ENCODE results near the gene GPR148.
"Not testable (repeated sequence)": the region's sequence is repeated elsewhere in the genome, so short reads cannot be mapped to it uniquely, and the experiment has no call there.

The GPR148 gene, protein sequence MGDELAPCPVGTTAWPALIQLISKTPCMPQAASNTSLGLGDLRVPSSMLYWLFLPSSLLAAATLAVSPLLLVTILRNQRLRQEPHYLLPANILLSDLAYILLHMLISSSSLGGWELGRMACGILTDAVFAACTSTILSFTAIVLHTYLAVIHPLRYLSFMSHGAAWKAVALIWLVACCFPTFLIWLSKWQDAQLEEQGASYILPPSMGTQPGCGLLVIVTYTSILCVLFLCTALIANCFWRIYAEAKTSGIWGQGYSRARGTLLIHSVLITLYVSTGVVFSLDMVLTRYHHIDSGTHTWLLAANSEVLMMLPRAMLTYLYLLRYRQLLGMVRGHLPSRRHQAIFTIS

GRCh38 chr2:130728549-130729316 is at the start of gene GPR148:
Gene GPR148, plus strand, starts transcription at chr2:130729070. Its CDS starts 82 bp downstream, at chr2:130729152.
- peak in 1 of 2 donors; percentile 14 for DNase-seq

GRCh38 chr2:130692041-130692770 is 36.7 kb upstream of the GPR148 start:
- DNase-seq, result not testable (repeated sequence)

GRCh38 chr2:130693474-130693873 is 35.4 kb upstream of the GPR148 start:
- peak in 1 of 2 donors; percentile 25 for DNase-seq

DNA sequence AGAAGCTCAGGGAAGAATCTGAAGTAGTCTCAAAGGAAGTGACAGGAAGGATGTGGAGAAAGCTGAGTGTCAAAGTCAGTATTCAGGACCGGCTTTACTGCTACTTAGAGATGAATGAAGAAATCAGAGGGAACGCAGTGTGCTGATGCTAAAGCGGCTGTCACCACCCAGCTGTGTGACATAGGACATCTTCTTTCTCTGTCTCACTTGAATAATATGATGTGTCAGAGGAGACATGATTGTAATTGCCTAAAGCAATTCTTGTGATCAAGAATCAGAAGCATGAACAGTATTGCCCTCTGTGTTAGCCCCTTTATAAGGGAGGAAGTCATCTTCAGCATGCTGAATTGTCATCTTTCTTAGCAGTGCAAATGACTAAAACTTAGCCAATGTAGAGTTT is 25.6 kb upstream of the GPR148 start:
- DNase-seq, result not testable (repeated sequence)

GRCh38 chr2:130714795-130715194 is 14.1 kb upstream of the GPR148 start:
- not testable (repeated sequence) for DNase-seq

- no peak for DNase-seq
Observed at GRCh38 chr2:130720036-130720435, 8.8 kb upstream of the GPR148 start.

GRCh38 chr2:130720528-130720927 is 8.3 kb upstream of the GPR148 start:
- DNase-seq, result no peak

DNA sequence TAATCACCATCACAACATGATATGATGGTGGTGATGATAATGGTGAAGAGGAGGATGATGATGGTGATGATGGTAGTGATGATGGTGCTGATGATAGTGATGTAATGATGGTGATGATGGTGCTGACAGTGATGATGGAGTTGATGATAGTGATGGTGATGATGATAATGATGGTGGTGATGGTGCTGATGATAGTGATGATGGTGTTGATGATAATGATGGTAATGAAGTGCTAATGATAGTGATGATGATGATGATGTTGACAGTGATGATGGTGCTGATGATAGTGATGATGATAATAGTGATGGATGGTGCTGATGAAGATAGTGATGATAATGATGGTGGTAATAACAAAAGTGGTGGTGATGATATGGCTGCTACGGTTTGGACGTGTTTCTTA is 4.4 kb upstream of the GPR148 start:
- no peak for DNase-seq

DNA sequence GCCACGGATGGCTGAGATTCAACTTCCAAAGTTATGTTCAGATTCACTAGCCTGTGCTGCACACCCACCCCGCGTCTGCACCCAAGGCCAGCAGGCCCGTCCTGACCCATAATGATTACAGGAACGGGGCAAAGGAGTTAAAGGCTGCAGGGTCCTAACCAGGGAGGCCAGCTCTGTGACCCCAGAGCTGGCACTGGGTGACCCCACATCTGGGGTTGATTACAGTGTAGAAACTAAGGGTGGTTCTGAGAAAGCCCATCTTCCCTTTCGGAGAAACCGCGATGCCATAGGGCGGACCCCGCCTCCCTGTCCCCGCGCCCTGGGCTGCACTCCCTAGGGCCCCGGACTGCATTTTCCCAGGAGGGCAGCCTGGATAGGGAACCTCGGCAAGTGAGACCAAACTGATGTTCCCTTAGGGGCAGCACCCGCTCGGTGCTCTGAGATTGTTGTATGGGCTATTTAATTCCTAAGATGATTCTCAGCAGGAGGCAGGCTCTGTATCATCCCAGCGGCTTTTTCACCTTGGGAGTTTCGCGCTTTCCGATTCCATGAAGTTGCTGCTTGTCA is 2.2 kb upstream of the GPR148 start:
- DNase-seq, result peak in 1 of 2 donors; percentile 7

DNA sequence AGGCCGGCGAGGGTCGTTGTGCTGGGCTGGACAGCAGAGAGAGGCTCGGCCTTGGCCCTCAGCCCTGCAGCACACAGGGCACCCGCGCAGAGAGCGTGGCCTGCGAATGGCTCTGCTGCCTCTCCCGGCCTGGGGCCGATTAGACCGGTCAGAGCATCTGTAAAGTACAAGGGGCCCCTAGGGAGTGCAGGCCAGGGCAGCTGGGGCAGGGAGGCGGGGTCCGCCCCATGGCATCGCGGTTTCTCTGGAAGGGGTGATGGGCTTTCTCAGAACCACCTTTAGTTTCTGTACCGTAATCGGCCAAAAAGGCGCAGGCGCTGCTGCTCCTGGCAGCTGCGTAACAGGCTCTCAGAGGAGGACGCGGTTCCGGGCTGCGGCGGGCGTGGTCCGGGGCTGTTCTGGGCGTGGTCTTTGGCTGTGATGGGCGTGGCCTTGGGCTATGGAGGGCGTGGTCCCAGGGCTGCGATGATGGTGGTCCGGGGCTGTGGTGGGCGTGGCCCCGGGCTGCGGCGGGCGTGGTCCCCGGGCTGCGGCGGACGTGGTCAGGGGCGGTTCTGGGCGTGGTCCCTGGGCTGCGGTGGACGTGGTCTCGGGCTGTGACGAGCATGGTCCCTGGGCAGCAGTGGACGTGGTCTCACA is 1.5 kb upstream of the GPR148 start:
- DNase-seq, result peak; percentile 90 to 95

- DNase-seq, result peak; percentile 20 to 65
Observed at GRCh38 chr2:130728007-130728454, 839 bp upstream of the GPR148 start.

DNA sequence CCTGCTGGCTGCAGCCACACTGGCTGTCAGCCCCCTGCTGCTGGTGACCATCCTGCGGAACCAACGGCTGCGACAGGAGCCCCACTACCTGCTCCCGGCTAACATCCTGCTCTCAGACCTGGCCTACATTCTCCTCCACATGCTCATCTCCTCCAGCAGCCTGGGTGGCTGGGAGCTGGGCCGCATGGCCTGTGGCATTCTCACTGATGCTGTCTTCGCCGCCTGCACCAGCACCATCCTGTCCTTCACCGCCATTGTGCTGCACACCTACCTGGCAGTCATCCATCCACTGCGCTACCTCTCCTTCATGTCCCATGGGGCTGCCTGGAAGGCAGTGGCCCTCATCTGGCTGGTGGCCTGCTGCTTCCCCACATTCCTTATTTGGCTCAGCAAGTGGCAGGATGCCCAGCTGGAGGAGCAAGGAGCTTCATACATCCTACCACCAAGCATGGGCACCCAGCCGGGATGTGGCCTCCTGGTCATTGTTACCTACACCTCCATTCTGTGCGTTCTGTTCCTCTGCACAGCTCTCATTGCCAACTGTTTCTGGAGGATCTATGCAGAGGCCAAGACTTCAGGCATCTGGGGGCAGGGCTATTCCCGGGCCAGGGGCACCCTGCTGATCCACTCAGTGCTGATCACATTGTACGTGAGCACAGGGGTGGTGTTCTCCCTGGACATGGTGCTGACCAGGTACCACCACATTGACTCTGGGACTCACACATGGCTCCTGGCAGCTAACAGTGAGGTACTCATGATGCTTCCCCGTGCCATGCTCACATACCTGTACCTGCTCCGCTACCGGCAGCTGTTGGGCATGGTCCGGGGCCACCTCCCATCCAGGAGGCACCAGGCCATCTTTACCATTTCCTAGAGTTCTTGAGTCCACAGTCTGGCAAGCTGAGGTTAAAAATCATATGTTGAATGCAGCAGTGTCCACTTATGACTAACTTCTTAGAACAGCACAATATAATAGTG is 741 bp downstream of the GPR148 start:
- no peak for DNase-seq

- DNase-seq, result not testable (repeated sequence)
Observed at GRCh38 chr2:130732257-130732656, 3.4 kb downstream of the GPR148 start.

DNA sequence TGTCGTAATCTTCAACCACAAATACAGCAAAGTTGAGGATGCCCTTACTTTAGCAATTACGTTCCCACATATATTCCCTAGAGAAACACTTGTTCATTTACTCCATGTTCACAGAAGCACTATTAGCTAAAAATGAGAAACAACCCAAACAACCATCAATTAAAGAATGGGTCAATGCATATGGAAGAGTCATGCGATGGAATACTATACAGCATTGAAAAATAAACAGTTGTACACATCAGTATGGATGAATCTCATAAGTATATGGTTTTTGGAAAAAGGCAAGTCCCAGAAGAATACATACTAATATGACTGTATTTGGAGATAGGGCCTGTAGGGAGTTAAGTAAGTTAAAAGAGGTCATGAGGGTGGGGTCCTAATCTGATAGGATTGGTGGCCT is 6.3 kb downstream of the GPR148 start:
- DNase-seq, result no peak

DNA sequence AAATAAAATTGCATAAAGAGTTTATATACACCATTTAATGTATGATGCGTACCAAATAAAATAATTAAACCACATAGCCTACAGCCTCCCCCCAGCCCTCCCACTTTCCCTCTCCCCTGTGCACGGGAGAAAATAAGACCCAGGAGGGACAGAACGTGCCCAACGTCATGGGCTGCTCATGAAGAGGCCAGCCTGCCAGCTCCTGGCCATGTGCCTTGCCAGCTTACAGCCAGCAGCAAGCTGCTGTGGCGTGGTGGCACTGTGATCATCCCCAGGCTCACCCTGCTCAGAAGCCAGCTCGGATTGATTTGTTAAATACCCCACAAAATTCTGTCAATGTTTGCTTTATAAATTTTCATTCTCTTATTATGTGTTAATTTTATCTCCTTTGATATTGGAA is 7.6 kb downstream of the GPR148 start:
- DNase-seq, result no peak

DNA sequence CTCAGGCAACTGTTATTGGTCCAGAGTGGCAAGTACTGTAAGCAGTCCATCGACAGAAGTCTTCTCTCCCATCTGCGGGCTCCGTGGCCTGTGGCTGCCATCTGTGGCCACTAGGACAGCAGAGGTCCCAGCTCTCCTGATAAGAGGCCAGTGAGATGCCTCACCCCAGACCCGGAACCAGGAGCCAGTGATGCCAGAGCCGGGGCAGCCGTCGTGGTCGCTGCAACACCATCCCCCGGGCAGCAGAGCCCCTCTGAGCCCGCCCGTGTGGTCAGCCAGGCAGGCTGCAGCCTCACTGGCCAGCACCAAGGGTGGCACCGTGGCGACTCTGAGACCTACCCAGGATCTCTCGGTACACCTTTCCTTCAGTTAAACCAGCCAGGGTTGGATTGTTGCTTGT is 8.7 kb downstream of the GPR148 start:
- no peak for DNase-seq

GRCh38 chr2:130740671-130741070 is 11.8 kb downstream of the GPR148 start:
- DNase-seq, result no peak

DNA sequence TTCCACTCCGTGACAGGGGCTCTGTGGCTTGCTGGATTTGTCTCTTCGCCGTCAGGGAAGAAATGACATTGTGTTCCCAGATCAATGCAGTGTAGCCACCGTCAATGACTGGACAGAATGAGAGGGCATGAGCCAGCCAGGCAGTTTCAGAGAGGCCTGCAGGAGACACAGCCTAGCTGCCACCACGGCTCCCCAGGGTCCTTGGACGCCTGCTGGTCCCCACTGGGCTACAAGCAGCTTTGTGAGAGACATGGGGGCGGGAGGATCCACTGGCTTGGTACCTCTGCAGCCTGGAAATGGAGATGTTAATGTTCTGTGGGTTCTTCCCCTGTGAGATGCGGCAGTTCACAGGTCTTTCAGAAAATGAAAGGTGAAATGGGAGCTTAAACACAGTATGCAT is 14.4 kb downstream of the GPR148 start:
- no peak for DNase-seq

GRCh38 chr2:130744287-130745117 is 15.6 kb downstream of the GPR148 start:
- DNase-seq, result no peak

GRCh38 chr2:130749078-130749477 is 20.2 kb downstream of the GPR148 start:
- DNase-seq, result no peak
